Measurements from ENCODE around the gene PPP1CC. TPM values are rescaled to one million over a fixed set of nuclear protein-coding genes. Genes with fewer than 3 reads are reported as not detected.

The PPP1CC gene
- total RNA-seq, 1 experiment from 2014 or later = 118 TPM

DNA sequence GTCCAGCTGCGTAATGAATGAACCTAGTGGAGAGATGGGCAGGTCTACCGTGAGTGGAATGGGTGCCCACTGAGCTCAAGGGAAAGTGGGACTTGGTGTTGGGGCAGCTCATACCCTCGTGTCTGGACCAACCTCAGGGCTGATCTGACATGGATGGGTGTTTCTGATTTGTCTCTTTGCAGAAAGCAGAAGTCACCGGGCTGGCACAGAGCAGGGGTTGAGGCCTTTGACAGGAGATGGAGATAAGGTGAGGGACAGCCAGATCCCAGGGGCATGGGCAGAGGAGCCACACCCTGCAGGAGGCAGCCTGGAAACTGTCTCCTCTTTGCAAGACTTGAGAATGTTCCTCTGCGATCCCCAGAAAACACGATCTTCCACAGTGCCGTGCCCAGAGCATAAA lies 20.9 kb upstream of the PPP1CC start:
- Histone ChIP-seq H3K27me3 (no peaks in the 10 kb centered on the region), H3K36me3 (no peaks in the 10 kb centered on the region)
- DNase-seq = no peak

DNA sequence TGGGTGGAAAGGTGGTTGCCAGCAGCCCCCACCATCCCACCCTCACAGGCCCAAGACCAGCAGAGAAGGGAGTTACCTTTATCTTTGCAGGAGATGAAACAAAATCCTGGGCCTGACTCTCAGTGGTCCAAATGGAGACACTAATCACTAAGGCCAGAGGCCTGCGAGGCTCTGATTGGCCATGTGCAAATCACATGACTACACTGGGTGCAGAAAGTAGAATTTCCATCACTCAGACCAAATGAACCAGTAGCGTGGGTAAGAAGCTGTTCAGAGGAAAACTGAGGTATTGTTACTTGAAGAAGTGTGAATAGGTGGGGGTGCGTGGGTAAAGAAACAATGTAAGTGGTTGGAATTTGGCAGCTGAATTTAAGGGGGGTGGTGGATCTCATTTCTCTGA lies 20.2 kb upstream of the PPP1CC start:
- no peak for DNase-seq
- Histone ChIP-seq H3K27me3 (no peaks in the 10 kb centered on the region), H3K9me3 (no peaks in the 10 kb centered on the region), H3K4me3 (no peak overlapping the region), H3K36me3 (no peaks in the 10 kb centered on the region)

More for the DNA sequence above, 20.9 kb upstream of the PPP1CC start:
- Histone ChIP-seq H3K9me3 (no peaks in the 10 kb centered on the region), H3K4me3 (no peak overlapping the region)

DNA sequence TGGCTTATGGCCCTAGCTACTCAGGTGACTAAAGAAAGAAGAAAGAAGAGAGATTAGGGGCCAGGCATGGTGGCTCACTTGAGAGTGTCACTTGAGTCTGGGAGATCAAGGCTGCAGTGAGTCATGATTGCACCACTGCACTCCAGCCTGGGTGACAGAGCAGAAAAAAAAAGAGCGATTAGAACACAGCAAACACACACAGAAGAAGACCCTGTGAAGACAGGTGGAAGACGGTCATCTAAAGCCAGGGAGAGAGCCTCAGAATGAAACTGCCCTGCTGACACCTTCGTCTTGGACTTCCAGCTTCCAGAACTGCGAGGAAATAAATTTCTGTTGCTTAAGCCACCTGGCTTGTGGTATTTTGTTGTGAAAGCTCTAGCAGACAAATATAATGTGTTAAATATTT lies 17.5 kb upstream of the PPP1CC start:
- Histone ChIP-seq H3K9me3 (no peaks in the 10 kb centered on the region), H3K27me3 (no peaks in the 10 kb centered on the region), H3K4me3 (no peak overlapping the region), H3K36me3 (no peaks in the 10 kb centered on the region)
- no peak for DNase-seq

DNA sequence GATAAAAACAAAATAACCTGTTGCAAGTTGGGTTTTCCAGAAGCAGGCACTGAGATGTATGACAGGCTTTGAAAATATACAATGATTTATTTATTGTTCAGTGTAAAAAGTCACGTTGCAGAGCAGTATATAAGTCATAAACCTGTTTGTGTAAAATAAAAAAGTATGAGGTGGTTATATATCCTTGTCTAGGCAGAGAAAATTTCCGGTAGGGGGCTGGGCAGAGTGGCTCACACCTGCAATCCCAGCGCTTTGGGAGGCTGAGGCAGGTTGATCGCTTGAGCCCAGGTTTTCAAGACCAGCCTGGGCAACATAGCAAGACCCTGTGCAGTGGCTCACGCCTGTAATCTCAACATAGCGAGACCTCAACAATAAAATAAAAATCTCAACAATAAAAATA lies 16.2 kb upstream of the PPP1CC start:
- Histone ChIP-seq H3K4me3 (no peak overlapping the region), H3K27me3 (no peaks in the 10 kb centered on the region), H3K9me3 (no peaks in the 10 kb centered on the region), H3K36me3 (no peaks in the 10 kb centered on the region)
- DNase-seq = no peak

DNA sequence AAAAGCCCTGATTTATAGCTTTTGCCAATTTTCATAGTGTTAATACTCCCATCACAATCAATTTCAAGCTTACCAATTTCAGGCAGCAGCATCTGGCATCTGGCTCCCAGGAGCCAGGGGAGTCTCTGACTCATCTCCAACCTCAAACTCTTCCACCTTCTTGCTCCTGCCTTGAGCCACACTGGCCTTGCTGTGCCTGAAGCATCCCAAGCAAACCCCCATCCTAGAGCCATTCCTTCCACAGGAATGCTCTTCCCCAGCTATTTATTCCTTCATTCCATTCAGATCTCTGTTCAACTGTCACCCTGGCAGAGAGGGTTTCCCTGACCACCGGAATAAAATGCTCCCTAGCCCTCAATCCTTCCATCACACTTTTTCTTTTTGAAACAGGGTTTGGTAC lies 13.9 kb upstream of the PPP1CC start:
- no peaks in the 10 kb centered on the region for H3K9me3 ChIP-seq
- H3K36me3 ChIP-seq = no peaks in the 10 kb centered on the region
- no peaks in the 10 kb centered on the region for H3K27me3 ChIP-seq
- H3K4me3 ChIP-seq = no peak overlapping the region
- no peak for DNase-seq

DNA sequence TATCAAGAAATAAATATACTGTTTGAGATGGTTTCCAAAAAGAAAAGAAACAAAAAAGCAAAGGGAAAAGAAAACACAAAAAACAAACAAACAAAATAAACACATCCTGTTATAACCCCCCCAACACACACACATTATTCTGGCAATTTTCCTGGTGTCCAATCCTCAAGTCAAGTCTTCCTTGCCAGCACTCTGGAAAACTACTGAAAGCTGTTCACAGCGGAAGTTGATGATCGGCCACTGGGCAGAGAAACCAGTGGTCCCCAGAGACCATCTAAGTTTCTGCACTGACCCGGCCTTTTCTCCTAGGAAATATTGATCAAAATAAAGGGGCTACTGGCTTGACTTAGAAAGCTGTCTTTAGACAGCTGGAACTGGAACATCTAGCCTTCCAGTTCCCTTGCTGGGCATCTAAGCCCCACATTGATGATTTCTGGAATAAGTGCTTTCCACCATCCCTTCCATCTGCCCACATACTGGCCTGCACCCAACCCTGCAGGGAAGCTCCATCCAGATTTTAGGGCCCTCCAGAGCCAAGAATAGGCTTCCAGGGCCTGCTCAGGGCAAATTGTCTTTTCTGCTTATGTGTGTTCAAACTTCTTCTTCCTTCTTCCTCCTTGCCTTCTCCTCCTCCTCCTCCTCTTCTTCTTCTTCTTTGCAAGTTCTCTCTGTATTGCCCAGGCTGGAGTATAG lies 11.6 kb upstream of the PPP1CC start:
- H3K27me3 ChIP-seq = no peaks in the 10 kb centered on the region
- H3K9me3 ChIP-seq = no peaks in the 10 kb centered on the region
- no peak overlapping the region for H3K4me3 ChIP-seq
- DNase-seq = peak; percentile 25
- H3K36me3 ChIP-seq = no peaks in the 10 kb centered on the region

DNA sequence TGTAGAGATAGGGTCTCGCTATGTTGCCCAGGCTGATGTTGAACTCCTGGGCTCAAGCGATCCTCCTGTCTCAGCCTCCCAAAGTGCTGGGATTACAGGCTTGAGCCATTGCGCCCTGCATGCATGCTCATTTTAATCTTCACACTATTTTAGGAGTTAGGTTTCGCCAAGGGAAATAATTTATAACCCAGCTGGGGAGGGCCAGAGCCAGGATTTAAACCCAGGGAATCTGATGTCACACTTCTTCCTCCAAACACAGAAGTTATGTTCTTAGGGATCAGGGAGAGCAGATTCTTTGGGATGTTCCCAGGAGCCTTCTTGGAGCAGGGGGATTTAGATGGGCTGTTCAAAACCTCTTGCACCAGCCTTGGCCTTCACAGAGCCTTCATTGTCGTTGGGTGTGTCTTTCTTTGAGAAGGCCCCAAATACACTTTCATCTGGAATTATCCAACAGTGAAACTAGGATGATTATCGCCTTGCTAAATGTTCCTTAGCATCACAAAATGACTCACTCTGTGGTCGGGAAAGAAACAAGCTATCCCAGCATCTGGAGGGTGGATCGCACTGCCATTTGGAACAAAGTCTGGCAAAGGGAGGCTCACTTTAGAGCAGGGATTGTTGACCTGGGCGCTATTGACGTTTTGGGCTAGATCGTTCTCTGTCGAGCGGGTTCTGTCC lies 8.2 kb upstream of the PPP1CC start:
- peak; percentile 27 for DNase-seq
- Histone ChIP-seq H3K4me3 (no peak overlapping the region), H3K36me3 (no peaks in the 10 kb centered on the region), H3K9me3 (no peaks in the 10 kb centered on the region), H3K27me3 (no peaks in the 10 kb centered on the region)

DNA sequence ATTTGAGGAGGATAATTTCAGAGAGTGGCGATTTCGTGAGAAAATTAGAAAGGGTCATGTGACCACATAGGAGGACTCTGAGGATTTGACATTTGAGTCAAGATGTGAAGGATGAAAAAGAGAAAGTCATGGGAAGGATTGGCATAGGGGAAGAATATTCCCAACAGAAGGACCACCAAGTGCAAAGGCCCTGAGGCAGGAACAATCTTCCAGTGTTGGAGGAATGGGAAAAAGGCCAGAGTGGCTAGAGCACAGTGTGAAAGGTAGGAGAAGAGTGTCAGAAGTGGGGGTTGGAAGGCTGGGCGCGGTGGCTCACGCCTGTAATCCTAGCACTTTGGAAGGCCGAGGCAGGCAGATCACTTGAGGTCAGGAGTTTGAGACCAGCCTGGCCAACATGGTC lies 3.9 kb upstream of the PPP1CC start:
- Histone ChIP-seq H3K9me3 (no peaks in the 10 kb centered on the region), H3K27me3 (no peaks in the 10 kb centered on the region), H3K4me3 (no peak overlapping the region), H3K36me3 (peaks cover 2% of the 10 kb centered on the region)
- DNase-seq = no peak

DNA sequence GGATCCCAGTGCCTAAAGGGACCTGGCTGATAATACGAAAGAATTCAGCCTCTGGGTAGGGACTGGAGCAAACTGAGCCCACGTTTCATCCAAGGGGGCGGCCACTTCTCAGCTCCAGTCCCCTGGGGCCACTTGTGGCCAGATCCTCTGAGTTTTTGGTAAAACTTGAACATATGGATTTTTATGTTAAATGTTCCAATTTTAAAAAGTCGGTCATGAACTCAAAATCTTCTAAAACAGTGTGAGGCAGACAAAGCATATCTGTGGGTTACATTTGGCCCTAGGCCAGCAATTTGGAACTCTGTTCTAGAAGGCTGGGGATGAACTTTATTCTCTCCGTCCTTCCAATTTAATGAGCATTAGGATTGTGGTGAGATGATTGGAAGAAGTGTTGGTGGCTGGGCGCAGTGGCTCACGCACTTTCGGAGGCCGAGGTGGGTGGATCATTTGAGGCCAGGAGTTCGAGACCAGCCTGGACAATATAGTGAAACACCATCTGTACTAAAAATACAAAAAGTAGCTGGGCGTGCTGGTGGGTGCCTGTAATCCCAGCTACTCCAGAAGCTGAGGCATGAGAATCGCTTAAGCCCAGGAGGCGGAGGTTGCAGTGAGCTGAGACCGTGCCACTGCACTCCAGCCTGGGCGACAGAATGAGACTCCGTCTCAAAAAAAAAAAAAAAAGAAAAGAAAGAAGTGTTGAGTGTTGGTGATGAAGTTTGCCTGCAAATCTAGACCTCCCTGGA lies 3.0 kb upstream of the PPP1CC start:
- Histone ChIP-seq H3K36me3 (peaks cover 8% of the 10 kb centered on the region), H3K4me3 (no peak overlapping the region), H3K9me3 (no peaks in the 10 kb centered on the region), H3K27me3 (no peaks in the 10 kb centered on the region)
- DNase-seq = no peak

DNA sequence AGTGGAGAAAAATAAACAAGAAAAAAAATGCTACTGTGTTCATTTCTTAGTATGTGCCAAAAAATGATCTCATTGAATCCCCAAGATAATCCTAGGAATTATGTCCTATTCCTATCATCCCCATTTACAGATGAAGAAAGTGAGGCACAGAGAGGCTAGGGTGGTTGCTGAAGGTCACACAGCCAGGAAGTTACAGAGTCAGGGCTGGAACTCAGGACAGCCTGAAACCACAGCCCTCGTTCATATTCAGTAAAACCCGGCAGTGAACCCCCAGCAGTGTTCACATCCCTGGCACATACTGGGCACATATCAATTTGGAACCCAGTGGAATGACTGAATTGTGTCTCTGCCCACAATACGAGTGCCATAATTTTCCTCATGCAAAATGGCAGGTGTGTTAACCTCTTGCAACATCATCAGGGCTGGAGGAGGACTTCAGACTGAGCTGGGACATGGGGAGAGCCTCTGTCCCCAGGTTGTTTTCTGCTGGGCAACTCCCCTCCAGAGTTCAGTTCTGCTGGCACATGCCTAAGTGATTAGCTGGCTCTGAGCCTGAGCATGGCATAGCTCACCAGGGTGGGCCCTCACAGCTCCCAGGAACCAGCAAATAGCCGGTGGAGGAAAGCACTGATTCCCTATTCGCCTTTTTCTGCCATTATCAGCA lies 2.0 kb upstream of the PPP1CC start:
- no peak overlapping the region for H3K4me3 ChIP-seq
- H3K27me3 ChIP-seq = no peaks in the 10 kb centered on the region
- no peaks in the 10 kb centered on the region for H3K9me3 ChIP-seq
- H3K36me3 ChIP-seq = peaks cover 15% of the 10 kb centered on the region
- peak; percentile 70 for DNase-seq

DNA sequence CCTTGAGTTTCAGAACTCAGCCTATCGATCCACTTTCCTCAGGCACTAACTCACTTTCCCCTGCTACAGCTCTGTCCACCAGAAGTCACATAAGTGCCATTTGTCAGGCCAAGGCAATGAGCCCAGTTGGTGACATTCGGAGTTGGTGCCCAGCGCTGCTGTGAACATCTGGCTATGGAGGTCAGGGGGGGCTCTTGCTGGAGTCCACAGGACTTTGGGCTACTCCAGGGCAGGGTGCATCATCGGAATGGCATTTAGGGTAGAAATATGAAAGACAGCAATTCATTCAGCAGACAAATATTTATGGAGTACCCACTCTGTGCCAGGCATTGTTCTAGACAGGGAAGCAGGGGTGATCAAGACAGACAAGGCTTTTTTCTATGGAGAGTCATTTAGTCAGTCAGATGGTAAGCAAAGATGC lies 1.5 kb upstream of the PPP1CC start:
- H3K27me3 ChIP-seq = no peaks in the 10 kb centered on the region
- DNase-seq = peak; percentile 86
- no peaks in the 10 kb centered on the region for H3K9me3 ChIP-seq
- H3K36me3 ChIP-seq = peaks cover 19% of the 10 kb centered on the region
- peak overlapping the region; percentile 97 for H3K4me3 ChIP-seq

DNA sequence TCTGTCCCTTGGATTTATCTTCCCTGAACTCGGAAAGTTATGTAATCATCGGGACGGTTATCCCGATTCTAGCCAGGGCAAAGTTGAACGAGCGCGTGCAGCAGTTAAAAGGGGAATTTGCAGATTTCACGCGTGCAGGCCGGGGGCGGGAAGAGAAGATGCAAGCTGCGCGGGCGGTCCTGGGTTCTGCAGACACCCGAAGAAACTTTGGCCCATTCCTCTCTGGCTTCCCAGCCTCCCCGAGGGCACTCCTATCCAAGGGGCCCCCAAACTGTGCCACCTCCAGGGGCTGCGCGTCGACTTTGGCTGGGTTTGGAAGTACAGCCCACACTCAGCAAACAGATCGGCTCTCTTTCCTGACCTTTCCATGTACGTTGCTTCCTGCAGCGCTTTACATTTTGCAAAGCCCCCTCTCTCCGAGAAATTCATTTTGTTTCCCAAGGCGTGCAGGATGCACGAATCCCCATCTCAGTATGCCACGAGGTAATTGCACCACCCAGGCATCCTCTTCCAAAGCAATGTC lies 941 bp upstream of the PPP1CC start:
- DNase-seq = peak; percentile 59

DNA sequence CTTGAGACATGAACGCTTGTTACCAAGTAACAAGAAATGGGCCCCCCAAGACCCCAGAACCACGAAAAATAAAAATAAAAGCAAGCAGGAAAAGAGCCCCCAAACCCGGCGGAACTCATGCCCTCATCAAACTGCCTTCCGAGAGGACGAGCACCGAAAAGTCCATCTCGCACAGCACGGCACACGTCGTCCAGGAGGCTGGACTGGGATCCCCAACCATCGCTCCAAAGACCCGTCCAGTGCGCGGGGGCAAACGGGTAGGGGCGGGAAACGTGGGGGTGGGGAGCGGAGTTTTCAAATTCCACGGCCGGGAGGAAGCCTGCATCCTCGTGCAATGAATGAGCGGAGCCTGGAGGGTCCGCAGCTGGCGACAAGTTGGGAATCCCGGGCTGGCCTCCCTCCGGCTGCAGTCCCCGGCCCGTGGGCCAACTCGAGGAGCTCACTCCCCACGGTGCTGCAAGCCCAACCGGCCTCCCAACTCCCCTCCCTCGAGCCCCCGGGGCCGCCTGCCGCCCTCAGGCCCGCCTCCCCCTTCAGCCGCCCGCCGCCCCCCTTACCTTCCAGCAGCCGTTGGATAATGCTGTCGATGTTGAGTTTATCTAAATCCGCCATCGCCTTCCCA lies 484 bp downstream of the PPP1CC start:
- peaks cover 29% of the 10 kb centered on the region for H3K36me3 ChIP-seq
- DNase-seq = peak; percentile 23
- peak overlapping the region; percentile 97 for H3K4me3 ChIP-seq
- H3K9me3 ChIP-seq = no peaks in the 10 kb centered on the region
- H3K27me3 ChIP-seq = no peaks in the 10 kb centered on the region

More for the DNA sequence above, 941 bp upstream of the PPP1CC start:
- Histone ChIP-seq H3K36me3 (peaks cover 23% of the 10 kb centered on the region), H3K27me3 (no peaks in the 10 kb centered on the region), H3K4me3 (peak overlapping the region; percentile 97), H3K9me3 (no peaks in the 10 kb centered on the region)

DNA sequence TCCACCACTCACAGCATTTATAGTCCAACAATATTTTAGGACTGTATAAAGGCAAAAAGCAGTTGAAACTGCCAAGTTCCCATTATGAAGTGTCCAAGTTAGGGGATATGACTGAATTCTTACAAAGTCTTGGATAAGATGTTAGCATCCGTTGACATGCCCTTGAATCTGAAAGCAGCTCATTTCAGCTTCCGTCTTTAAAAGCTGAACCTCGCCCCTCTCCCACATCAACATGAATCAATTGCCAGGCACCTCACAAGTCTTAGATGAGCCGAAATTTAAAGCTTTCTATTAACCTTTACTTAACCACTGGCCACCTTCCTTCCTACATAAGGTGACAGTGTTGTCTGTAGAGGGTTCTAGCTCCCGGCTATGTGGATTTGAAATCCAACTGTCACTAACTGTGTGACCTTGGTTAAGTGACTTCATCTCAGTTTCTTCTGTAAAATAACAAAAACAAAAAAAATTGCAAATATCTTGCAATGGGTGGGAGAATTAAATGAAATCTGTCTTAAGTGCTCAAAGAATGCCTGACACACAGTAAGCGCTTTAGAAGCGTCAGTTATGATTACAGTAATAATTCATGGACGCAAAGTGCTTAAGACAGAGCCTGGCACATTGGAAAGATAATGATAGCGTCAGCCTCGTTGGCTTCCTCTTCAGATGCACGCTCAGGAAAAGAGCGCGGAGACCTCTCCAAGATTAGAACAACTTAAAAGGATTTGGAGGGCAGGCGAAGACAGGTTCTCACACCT lies 1.2 kb downstream of the PPP1CC start:
- Histone ChIP-seq H3K9me3 (no peaks in the 10 kb centered on the region), H3K36me3 (peaks cover 34% of the 10 kb centered on the region), H3K4me3 (peak overlapping the region; percentile 97), H3K27me3 (no peaks in the 10 kb centered on the region)
- DNase-seq = no peak

DNA sequence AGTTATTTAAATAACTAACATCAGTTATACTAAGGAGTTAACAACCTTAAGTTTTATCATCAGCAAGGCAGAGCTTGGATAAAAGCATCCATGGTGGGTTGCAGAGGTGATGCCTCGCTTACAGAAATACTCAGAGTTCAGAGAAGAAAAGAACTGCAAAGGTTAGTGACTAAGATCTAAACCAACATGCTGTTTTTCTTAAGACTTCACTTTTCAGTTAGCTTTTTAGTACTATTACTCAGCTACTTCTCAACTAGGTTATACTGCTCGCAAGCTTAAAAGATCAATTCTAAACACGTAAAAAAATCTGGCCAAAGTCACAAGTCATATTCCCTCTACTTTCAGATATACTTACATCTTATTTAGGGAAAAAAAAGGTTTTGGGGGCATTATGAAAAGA lies 2.8 kb downstream of the PPP1CC start:
- DNase-seq = no peak
- Histone ChIP-seq H3K4me3 (peak overlapping the region; percentile 97), H3K9me3 (no peaks in the 10 kb centered on the region), H3K36me3 (peaks cover 49% of the 10 kb centered on the region), H3K27me3 (no peaks in the 10 kb centered on the region)

DNA sequence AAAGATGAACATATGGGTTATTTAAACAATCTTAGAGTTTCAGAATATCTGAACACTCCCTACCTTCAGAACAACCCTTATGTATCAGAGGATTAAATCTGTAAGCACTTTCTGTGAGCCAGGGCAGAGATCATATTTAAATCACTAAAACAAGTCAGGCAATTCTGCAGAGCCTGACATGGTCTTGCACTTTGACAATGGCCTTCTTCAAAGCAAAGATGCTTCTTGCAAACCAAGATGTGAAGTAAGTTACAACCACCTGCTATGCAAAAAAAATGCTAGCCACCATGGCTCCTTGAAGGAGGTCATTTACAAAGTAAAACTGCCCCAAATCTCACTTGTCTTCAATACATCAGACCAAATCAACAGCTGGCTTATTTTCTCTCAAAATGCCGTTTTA lies 3.2 kb downstream of the PPP1CC start:
- H3K4me3 ChIP-seq = peak overlapping the region; percentile 97
- peaks cover 52% of the 10 kb centered on the region for H3K36me3 ChIP-seq
- no peaks in the 10 kb centered on the region for H3K27me3 ChIP-seq
- no peak for DNase-seq
- H3K9me3 ChIP-seq = no peaks in the 10 kb centered on the region

Measured in MG63 (cell line).